ENCODE results near the gene UBE2C. TPM values are rescaled to one million over a fixed set of nuclear protein-coding genes. Genes with fewer than 3 reads are reported as not detected.

Gene UBE2C
- total RNA-seq, 1 donor from 2014 or later = 0.75 TPM

GRCh38 chr20:45859916-45860315, 47.5 kb downstream of the UBE2C start:
- DNase-seq (ENCODE audit: low read depth) = no peak

- DNase-seq (ENCODE audit: low read depth) = peak; percentile 13
Measured at GRCh38 chr20:45860560-45861220, 48.2 kb downstream of the UBE2C start.

- DNase-seq (ENCODE audit: low read depth) = peak; percentile 29
Measured at GRCh38 chr20:45861221-45862075, 49.0 kb downstream of the UBE2C start.

- no peak for DNase-seq (ENCODE audit: low read depth)
Measured at GRCh38 chr20:45863543-45864470, 51.4 kb downstream of the UBE2C start.

GRCh38 chr20:45866454-45866853, 54.0 kb downstream of the UBE2C start:
- DNase-seq (ENCODE audit: low read depth) = no peak

Other genes starting within 250 kb of the UBE2C start
- gene WFDC8, start 233.4 kb upstream of the UBE2C start, total RNA-seq = not detected in 2 replicates
- gene WFDC10A, start 182.9 kb upstream of the UBE2C start, total RNA-seq = not detected in 2 replicates
- not detected in 2 replicates for gene WFDC9, start 181.4 kb upstream of the UBE2C start, total RNA-seq
- gene WFDC11, start 142.4 kb upstream of the UBE2C start, total RNA-seq = not detected in 2 replicates
- gene WFDC13, start 110.6 kb upstream of the UBE2C start, total RNA-seq = not detected in 2 replicates
- gene WFDC10B, start 107.6 kb upstream of the UBE2C start, total RNA-seq = not detected in 2 replicates
- not detected in 2 replicates for gene SPINT4, start 90.3 kb upstream of the UBE2C start, total RNA-seq
- 0.50 and 3.5 TPM in 2 replicates for gene WFDC3, start 20.8 kb upstream of the UBE2C start, total RNA-seq
- 13.3 and 14.2 TPM in 2 replicates for gene DNTTIP1, start 20.7 kb upstream of the UBE2C start, total RNA-seq
- not detected in 2 replicates for gene TNNC2, start 14.7 kb downstream of the UBE2C start, total RNA-seq
- gene SNX21, start 21.2 kb downstream of the UBE2C start, total RNA-seq = 26.9 and 32.1 TPM in 2 replicates
- gene ACOT8, start 44.7 kb downstream of the UBE2C start, total RNA-seq = 32.1 and 35.7 TPM in 2 replicates
- gene ZSWIM3, start 45.0 kb downstream of the UBE2C start, total RNA-seq = 4.3 and 5.9 TPM in 2 replicates
- 3.6 and 6.9 TPM in 2 replicates for gene ZSWIM1, start 68.6 kb downstream of the UBE2C start, total RNA-seq
- 0.85 and 1.0 TPM in 2 replicates for gene SPATA25, start 75.0 kb downstream of the UBE2C start, total RNA-seq
- gene NEURL2, start 78.6 kb downstream of the UBE2C start, total RNA-seq = 3.0 and 3.3 TPM in 2 replicates
- 20.7 and 64.2 TPM in 2 replicates for gene CTSA, start 78.7 kb downstream of the UBE2C start, total RNA-seq
- 10.4 and 32.1 TPM in 2 replicates for gene PLTP, start 99.5 kb downstream of the UBE2C start, total RNA-seq
- 7.1 and 19.4 TPM in 2 replicates for gene PCIF1, start 122.0 kb downstream of the UBE2C start, total RNA-seq
- 11.1 and 16.1 TPM in 2 replicates for gene ZNF335, start 159.6 kb downstream of the UBE2C start, total RNA-seq
- gene MMP9, start 196.3 kb downstream of the UBE2C start, total RNA-seq = 0.87 TPM in 1 of 2 replicates, not detected in the other
- gene SLC12A5, start 216.6 kb downstream of the UBE2C start, total RNA-seq = 0.17 and 0.55 TPM in 2 replicates

Data from renal cortical epithelial cell (primary cell).